ENCODE measurements around the gene ALKBH4. TPM values are rescaled to one million over a fixed set of nuclear protein-coding genes. Genes with fewer than 3 reads are reported as not detected.

ALKBH4 gene
- total and polyA plus RNA-seq, 10 of the 15 experiments (the other 5 are each of a cell fraction or from before 2014, with no cell fraction given): 4.1 to 16.9 (median 11.3) TPM

DNA sequence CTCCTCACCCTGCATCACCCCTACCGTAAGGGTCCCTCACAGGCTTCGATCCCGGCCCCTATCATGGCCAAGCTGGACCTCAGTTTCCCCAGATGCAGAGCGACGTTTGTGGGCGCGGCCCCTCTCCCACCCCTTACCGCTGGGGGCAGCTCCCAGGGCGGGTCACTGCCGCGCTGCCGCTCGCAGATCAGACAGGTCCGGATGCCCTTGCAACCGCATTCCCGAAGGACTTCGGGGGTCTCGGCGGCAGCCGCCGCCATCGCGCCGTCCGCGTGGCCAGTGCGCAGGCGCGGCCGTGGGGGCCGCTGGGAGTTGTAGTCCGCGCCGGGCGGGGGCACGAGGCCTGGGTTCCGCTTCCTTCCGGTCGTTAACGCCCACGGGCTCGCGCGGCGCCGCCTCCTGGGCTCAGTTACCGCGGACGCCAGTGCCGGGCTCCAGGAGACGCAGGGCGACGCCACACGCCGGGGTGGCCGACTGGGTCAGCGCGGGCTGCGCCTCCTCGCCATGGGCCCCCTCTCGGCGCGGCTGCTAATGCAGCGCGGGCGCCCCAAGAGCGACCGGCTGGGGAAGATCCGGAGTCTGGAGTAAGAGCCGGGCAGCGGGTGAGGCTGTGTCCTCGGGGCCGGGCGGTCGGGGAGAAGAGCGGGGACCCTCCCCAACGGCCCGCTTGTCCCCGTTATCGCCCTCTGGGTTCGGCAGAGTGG lies at the start of gene ALKBH4, which contains the start of gene LRWD1 (continued):
- TF ChIP-seq, protein P1, sequence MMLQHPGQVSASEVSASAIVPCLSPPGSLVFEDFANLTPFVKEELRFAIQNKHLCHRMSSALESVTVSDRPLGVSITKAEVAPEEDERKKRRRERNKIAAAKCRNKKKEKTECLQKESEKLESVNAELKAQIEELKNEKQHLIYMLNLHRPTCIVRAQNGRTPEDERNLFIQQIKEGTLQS (IDR thresholded peaks at IDR 0.05; ENCODE audit: borderline replicate concordance, extremely low read depth, low read depth, low read length): peak; percentile 62; the same call in 1 of the 2 replicates
- TF ChIP-seq EGR1 (IDR thresholded peaks at IDR 0.05; ENCODE audit: borderline replicate concordance in 1 of 2, low read depth in 2 of 2, low read length in 2 of 2): peak in 1 of 2 experiments; percentile 98; a peak in 2 of 3 replicates
- TF ChIP-seq HDAC2 (IDR thresholded peaks at IDR 0.05): no peak
- peak; percentile 91 for TF ChIP-seq SIX5 (IDR thresholded peaks at IDR 0.05; ENCODE audit: low read depth, low read length, severe bottlenecking)
- TF ChIP-seq, protein P2, sequence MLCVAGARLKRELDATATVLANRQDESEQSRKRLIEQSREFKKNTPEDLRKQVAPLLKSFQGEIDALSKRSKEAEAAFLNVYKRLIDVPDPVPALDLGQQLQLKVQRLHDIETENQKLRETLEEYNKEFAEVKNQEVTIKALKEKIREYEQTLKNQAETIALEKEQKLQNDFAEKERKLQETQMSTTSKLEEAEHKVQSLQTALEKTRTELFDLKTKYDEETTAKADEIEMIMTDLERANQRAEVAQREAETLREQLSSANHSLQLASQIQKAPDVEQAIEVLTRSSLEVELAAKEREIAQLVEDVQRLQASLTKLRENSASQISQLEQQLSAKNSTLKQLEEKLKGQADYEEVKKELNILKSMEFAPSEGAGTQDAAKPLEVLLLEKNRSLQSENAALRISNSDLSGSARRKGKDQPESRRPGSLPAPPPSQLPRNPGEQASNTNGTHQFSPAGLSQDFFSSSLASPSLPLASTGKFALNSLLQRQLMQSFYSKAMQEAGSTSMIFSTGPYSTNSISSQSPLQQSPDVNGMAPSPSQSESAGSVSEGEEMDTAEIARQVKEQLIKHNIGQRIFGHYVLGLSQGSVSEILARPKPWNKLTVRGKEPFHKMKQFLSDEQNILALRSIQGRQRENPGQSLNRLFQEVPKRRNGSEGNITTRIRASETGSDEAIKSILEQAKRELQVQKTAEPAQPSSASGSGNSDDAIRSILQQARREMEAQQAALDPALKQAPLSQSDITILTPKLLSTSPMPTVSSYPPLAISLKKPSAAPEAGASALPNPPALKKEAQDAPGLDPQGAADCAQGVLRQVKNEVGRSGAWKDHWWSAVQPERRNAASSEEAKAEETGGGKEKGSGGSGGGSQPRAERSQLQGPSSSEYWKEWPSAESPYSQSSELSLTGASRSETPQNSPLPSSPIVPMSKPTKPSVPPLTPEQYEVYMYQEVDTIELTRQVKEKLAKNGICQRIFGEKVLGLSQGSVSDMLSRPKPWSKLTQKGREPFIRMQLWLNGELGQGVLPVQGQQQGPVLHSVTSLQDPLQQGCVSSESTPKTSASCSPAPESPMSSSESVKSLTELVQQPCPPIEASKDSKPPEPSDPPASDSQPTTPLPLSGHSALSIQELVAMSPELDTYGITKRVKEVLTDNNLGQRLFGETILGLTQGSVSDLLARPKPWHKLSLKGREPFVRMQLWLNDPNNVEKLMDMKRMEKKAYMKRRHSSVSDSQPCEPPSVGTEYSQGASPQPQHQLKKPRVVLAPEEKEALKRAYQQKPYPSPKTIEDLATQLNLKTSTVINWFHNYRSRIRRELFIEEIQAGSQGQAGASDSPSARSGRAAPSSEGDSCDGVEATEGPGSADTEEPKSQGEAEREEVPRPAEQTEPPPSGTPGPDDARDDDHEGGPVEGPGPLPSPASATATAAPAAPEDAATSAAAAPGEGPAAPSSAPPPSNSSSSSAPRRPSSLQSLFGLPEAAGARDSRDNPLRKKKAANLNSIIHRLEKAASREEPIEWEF (IDR thresholded peaks at IDR 0.05; ENCODE audit: insufficient replicate concordance, low read depth, low read length): no peak
- TF ChIP-seq, protein P3, sequence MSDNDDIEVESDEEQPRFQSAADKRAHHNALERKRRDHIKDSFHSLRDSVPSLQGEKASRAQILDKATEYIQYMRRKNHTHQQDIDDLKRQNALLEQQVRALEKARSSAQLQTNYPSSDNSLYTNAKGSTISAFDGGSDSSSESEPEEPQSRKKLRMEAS (IDR thresholded peaks at IDR 0.05; ENCODE audit: low read depth, low read length): peak; percentile 88
- TF ChIP-seq, protein P4, sequence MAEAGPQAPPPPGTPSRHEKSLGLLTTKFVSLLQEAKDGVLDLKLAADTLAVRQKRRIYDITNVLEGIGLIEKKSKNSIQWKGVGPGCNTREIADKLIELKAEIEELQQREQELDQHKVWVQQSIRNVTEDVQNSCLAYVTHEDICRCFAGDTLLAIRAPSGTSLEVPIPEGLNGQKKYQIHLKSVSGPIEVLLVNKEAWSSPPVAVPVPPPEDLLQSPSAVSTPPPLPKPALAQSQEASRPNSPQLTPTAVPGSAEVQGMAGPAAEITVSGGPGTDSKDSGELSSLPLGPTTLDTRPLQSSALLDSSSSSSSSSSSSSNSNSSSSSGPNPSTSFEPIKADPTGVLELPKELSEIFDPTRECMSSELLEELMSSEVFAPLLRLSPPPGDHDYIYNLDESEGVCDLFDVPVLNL (IDR thresholded peaks at IDR 0.05; ENCODE audit: low read depth, low read length): no peak; the same call in 1 of the 2 replicates
- TF ChIP-seq CHD1 (IDR thresholded peaks at IDR 0.05; ENCODE audit: low read depth, low read length): no peak
- TF ChIP-seq, protein P5, sequence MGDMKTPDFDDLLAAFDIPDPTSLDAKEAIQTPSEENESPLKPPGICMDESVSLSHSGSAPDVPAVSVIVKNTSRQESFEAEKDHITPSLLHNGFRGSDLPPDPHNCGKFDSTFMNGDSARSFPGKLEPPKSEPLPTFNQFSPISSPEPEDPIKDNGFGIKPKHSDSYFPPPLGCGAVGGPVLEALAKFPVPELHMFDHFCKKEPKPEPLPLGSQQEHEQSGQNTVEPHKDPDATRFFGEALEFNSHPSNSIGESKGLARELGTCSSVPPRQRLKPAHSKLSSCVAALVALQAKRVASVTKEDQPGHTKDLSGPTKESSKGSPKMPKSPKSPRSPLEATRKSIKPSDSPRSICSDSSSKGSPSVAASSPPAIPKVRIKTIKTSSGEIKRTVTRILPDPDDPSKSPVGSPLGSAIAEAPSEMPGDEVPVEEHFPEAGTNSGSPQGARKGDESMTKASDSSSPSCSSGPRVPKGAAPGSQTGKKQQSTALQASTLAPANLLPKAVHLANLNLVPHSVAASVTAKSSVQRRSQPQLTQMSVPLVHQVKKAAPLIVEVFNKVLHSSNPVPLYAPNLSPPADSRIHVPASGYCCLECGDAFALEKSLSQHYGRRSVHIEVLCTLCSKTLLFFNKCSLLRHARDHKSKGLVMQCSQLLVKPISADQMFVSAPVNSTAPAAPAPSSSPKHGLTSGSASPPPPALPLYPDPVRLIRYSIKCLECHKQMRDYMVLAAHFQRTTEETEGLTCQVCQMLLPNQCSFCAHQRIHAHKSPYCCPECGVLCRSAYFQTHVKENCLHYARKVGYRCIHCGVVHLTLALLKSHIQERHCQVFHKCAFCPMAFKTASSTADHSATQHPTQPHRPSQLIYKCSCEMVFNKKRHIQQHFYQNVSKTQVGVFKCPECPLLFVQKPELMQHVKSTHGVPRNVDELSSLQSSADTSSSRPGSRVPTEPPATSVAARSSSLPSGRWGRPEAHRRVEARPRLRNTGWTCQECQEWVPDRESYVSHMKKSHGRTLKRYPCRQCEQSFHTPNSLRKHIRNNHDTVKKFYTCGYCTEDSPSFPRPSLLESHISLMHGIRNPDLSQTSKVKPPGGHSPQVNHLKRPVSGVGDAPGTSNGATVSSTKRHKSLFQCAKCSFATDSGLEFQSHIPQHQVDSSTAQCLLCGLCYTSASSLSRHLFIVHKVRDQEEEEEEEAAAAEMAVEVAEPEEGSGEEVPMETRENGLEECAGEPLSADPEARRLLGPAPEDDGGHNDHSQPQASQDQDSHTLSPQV (IDR thresholded peaks at IDR 0.05): no peak
- 0 out of 2 replicates have a peak, but pooled peaks have one; percentile 13 for TF ChIP-seq STAT1 (conservative IDR thresholded peaks at IDR 0.05)
- TF ChIP-seq, protein P6, sequence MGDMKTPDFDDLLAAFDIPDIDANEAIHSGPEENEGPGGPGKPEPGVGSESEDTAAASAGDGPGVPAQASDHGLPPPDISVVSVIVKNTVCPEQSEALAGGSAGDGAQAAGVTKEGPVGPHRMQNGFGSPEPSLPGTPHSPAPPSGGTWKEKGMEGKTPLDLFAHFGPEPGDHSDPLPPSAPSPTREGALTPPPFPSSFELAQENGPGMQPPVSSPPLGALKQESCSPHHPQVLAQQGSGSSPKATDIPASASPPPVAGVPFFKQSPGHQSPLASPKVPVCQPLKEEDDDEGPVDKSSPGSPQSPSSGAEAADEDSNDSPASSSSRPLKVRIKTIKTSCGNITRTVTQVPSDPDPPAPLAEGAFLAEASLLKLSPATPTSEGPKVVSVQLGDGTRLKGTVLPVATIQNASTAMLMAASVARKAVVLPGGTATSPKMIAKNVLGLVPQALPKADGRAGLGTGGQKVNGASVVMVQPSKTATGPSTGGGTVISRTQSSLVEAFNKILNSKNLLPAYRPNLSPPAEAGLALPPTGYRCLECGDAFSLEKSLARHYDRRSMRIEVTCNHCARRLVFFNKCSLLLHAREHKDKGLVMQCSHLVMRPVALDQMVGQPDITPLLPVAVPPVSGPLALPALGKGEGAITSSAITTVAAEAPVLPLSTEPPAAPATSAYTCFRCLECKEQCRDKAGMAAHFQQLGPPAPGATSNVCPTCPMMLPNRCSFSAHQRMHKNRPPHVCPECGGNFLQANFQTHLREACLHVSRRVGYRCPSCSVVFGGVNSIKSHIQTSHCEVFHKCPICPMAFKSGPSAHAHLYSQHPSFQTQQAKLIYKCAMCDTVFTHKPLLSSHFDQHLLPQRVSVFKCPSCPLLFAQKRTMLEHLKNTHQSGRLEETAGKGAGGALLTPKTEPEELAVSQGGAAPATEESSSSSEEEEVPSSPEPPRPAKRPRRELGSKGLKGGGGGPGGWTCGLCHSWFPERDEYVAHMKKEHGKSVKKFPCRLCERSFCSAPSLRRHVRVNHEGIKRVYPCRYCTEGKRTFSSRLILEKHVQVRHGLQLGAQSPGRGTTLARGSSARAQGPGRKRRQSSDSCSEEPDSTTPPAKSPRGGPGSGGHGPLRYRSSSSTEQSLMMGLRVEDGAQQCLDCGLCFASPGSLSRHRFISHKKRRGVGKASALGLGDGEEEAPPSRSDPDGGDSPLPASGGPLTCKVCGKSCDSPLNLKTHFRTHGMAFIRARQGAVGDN (IDR thresholded peaks at IDR 0.05): 0 out of 2 replicates have a peak, but pooled peaks have one; percentile 37
- TF ChIP-seq ZSCAN29 (IDR thresholded peaks at IDR 0.05): no peak

Data from GM12878 (cell line).